H1 (cell line): Measurements from ENCODE around the gene IGF2R. TPM values are rescaled to one million over a fixed set of nuclear protein-coding genes. Genes with fewer than 3 reads are reported as not detected.

Source experiments
- CTCF ChIA-PET: fragments of 300-600 bp; sonication (Branson Sonifier 250); formaldehyde crosslinking; loops from one replicate; lab custom pipeline; 2021; ENCODE audit not compliant: partially characterized antibody; lab: Charles Lee
- POLR2A ChIA-PET: fragments of 300-600 bp; sonication (Branson Sonifier 250); formaldehyde crosslinking; loops from one replicate; lab custom pipeline; 2021; ENCODE audit warnings: inconsistent platforms; ENCODE audit not compliant: partially characterized antibody; lab: Charles Lee
- DNase-seq, 2 experiments: peaks; one replicate each; pipeline versions ENCODE4 v3.0.0 to v3.0.0-alpha.2; 2010 to 2022; ENCODE audit warnings: low spot score in 2 of 2, low read depth in 1 of 2, mixed read lengths in 1 of 2
- FAIRE-seq: peaks from 2 replicates; lab custom pipeline; 2011; peaks lifted over from hg19 to GRCh38; lab: Jason Lieb, UNC
- H2AFZ ChIP-seq: 2 replicates; pipeline ENCODE4 v1.8.1; 2012; ENCODE audit warnings: low read length, inconsistent platforms
- H2AK5ac ChIP-seq: 2 replicates; pipeline ENCODE4 v1.6.1; 2013; ENCODE audit warnings: low read depth, low read length
- H2BK120ac ChIP-seq: replicated peaks from 2 replicates; pipeline ENCODE3; 2013; ENCODE audit warnings: low read depth, low read length, inconsistent platforms
- H2BK12ac ChIP-seq: 2 replicates; pipeline ENCODE4 v1.6.1; 2013; ENCODE audit warnings: low read depth, low read length
- H2BK15ac ChIP-seq: 2 replicates; pipeline ENCODE4 v1.6.1; 2013; ENCODE audit warnings: low read length
- H2BK20ac ChIP-seq: 2 replicates; pipeline ENCODE4 v1.6.1; 2013; ENCODE audit warnings: low read length
- H2BK5ac ChIP-seq: 2 replicates; pipeline ENCODE4 v1.6.1; 2013; ENCODE audit warnings: low read depth, low read length
- H3K14ac ChIP-seq: 2 replicates; pipeline ENCODE4 v1.6.1; 2013; ENCODE audit warnings: inconsistent platforms; ENCODE audit not compliant: insufficient read length
- H3K18ac ChIP-seq: 2 replicates; pipeline ENCODE4 v1.6.1; 2013; ENCODE audit warnings: low read length; ENCODE audit errors: extremely low read depth
- H3K23ac ChIP-seq: 2 replicates; pipeline ENCODE4 v1.6.1; 2013; ENCODE audit warnings: inconsistent platforms; ENCODE audit not compliant: insufficient read length
- H3K23me2 ChIP-seq: 2 replicates; pipeline ENCODE4 v1.6.1; 2013; ENCODE audit warnings: low read depth, low read length
- H3K27ac ChIP-seq: 2 replicates; pipeline ENCODE4 v1.6.1; 2011; ENCODE audit warnings: low read depth, low read length, inconsistent platforms
- H3K27me3 ChIP-seq, 4 experiments: replicated peaks in 1 of 4; 1 replicate in 1 of 4; 2 replicates in 3 of 4; pipeline versions ENCODE4 v1.6.1 to v1.8.1; 2011 to 2013; ENCODE audit warnings: low read length in 3 of 4, mild to moderate bottlenecking in 3 of 4, inconsistent platforms in 2 of 4, mixed read lengths in 2 of 4, moderate library complexity in 1 of 4; ENCODE audit not compliant: control insufficient read depth in 3 of 4, insufficient read depth in 3 of 4; ENCODE audit errors: extremely low read depth in 1 of 4
- H3K36me3 ChIP-seq, 4 experiments: 2 replicates each; pipeline versions ENCODE4 v1.6.1 to v1.8.1; 2011 to 2013; ENCODE audit warnings: mild to moderate bottlenecking in 4 of 4, low read length in 3 of 4, moderate library complexity in 2 of 4, control low read depth in 1 of 4, inconsistent platforms in 1 of 4; ENCODE audit not compliant: insufficient read depth in 4 of 4, control insufficient read depth in 2 of 4
- H3K4ac ChIP-seq: replicated peaks from 2 replicates; pipeline ENCODE3; 2013; ENCODE audit warnings: low read length, low read depth, mixed read lengths, inconsistent platforms; ENCODE audit not compliant: insufficient read length
- H3K4me1 ChIP-seq, 4 experiments: replicated peaks in 1 of 4; 1 replicate in 1 of 4; 2 replicates in 3 of 4; pipeline versions ENCODE4 v1.6.1 to v1.8.1; 2011 to 2013; ENCODE audit warnings: low read length in 3 of 4, inconsistent platforms in 2 of 4, mixed read lengths in 1 of 4; ENCODE audit not compliant: insufficient read depth in 4 of 4, control insufficient read depth in 3 of 4
- H3K4me2 ChIP-seq, 2 experiments: 2 replicates each; pipeline versions ENCODE4 v1.6.1 to v1.8.1; 2011 to 2013; ENCODE audit warnings: low read depth in 2 of 2, low read length in 2 of 2, control low read depth in 1 of 2, inconsistent platforms in 1 of 2, mild to moderate bottlenecking in 1 of 2; ENCODE audit not compliant: insufficient read depth in 1 of 2
- H3K4me3 ChIP-seq, 4 experiments: fragments of 200-600, 300-600 bp in 1 of 4; sonication (generic), shearing (Covaris generic), sonication (Bioruptor Twin) in 1 of 4; 2 replicates each; pipeline versions ENCODE4 v1.5.1 to v1.8.1; 2011 to 2016; ENCODE audit warnings: low read length in 4 of 4, low read depth in 3 of 4, control low read depth in 2 of 4, inconsistent platforms in 2 of 4, mild to moderate bottlenecking in 2 of 4, mixed read lengths in 1 of 4, moderate library complexity in 1 of 4; ENCODE audit not compliant: insufficient read depth in 2 of 4; ENCODE audit errors: extremely low read depth in 1 of 4
- H3K56ac ChIP-seq: replicated peaks from 2 replicates; pipeline ENCODE3; 2013; ENCODE audit warnings: low read depth, mild to moderate bottlenecking, mixed read lengths, low read length, inconsistent platforms; ENCODE audit not compliant: insufficient read length
- H3K79me1 ChIP-seq: 2 replicates; pipeline ENCODE4 v1.6.1; 2013; ENCODE audit warnings: low read depth, low read length, control low read depth
- H3K79me2 ChIP-seq, 2 experiments: 2 replicates each; pipeline versions ENCODE4 v1.6.1 to v1.8.1; 2012 to 2013; ENCODE audit warnings: low read length in 2 of 2, mild to moderate bottlenecking in 2 of 2, inconsistent platforms in 1 of 2; ENCODE audit not compliant: insufficient read depth in 2 of 2, control insufficient read depth in 1 of 2
- H3K9ac ChIP-seq, 4 experiments: replicated peaks in 1 of 4; 1 replicate in 1 of 4; 2 replicates in 3 of 4; pipeline versions ENCODE4 v1.6.1 to v1.8.1; 2011 to 2013; ENCODE audit warnings: low read depth in 3 of 4, low read length in 3 of 4, control low read depth in 2 of 4, mild to moderate bottlenecking in 2 of 4, moderate library complexity in 2 of 4, inconsistent platforms in 1 of 4; ENCODE audit errors: extremely low read depth in 1 of 4
- H3K9me3 ChIP-seq, 2 experiments: 2 replicates each; pipeline versions ENCODE4 v1.6.1 to v1.8.1; 2012 to 2013; ENCODE audit warnings: mild to moderate bottlenecking in 2 of 2, moderate library complexity in 2 of 2, control low read depth in 1 of 2, inconsistent platforms in 1 of 2, low read depth in 1 of 2, low read length in 1 of 2, mixed read lengths in 1 of 2; ENCODE audit not compliant: insufficient read depth in 2 of 2
- H4K20me1 ChIP-seq, 2 experiments: replicated peaks in 1 of 2; 2 replicates each; pipeline versions ENCODE3 to v1.8.1; 2011 to 2013; ENCODE audit warnings: inconsistent platforms in 2 of 2, low read length in 2 of 2, mild to moderate bottlenecking in 1 of 2; ENCODE audit not compliant: insufficient read depth in 2 of 2, control insufficient read depth in 1 of 2
- H4K5ac ChIP-seq: 2 replicates; pipeline ENCODE4 v1.6.1; 2013; ENCODE audit warnings: low read length, low read depth, mixed read lengths, inconsistent platforms; ENCODE audit not compliant: insufficient read length
- H4K8ac ChIP-seq: 2 replicates; pipeline ENCODE4 v1.8.0; 2013; ENCODE audit warnings: mild to moderate bottlenecking, moderate library complexity, low read length, inconsistent platforms; ENCODE audit not compliant: insufficient read depth; ENCODE audit errors: extremely low read depth
- H4K91ac ChIP-seq: replicated peaks from 2 replicates; pipeline ENCODE3; 2013; ENCODE audit warnings: low read length, mixed read lengths, inconsistent platforms; ENCODE audit not compliant: insufficient read length
- WGBS, 2 experiments: shearing (Covaris generic) in 1 of 2; methylation state at CpG; one replicate each; pipeline versions ENCODE4 v1.1.6 to v1.1.7; 2013 to 2015; ENCODE audit warnings: low lambda C conversion rate in 2 of 2, mixed read lengths in 2 of 2, inconsistent platforms in 1 of 2, low coverage in 1 of 2, missing lambda C conversion rate in 1 of 2; ENCODE audit not compliant: insufficient replicate concordance in 2 of 2, insufficient coverage in 1 of 2, insufficient read length in 1 of 2; ENCODE audit errors: extremely low coverage in 1 of 2, missing lambda C conversion rate in 1 of 2; 5-methylcytosine and 5-hydroxymethylcytosine counted together
- polyA plus RNA-seq, 7 experiments: library from polyadenylated mRNA; depleted of rRNA in 3 of 7; stranded (reverse) in 5 of 7; unstranded in 2 of 7; fragments of >200 nt in 5 of 7; fragments of 200-250 nt in 2 of 7; gene quantifications; 1 replicate in 5 of 7; 2 replicates in 1 of 7; 4 replicates in 1 of 7; pipeline versions ENCODE4 v1.2.1 to v1.2.3, GENCODE V29; 2011 to 2013; ENCODE audit warnings: missing spikeins in 2 of 7, mixed read lengths in 2 of 7
- total RNA-seq: library from RNA; stranded (reverse); fragmentation: NEBNext Ultra II Directional; extraction: Animal tissue kit (Norgen Biotek cat#: 25700); gene quantifications from 2 replicates; pipeline ENCODE4 v1.2.1, GENCODE V29; 2021

The IGF2R gene
- total and polyA plus RNA-seq, 2 of the 8 experiments (the other 6 are each of a cell fraction or from before 2014, with no cell fraction given) = 20.6 to 74.1 TPM

DNA sequence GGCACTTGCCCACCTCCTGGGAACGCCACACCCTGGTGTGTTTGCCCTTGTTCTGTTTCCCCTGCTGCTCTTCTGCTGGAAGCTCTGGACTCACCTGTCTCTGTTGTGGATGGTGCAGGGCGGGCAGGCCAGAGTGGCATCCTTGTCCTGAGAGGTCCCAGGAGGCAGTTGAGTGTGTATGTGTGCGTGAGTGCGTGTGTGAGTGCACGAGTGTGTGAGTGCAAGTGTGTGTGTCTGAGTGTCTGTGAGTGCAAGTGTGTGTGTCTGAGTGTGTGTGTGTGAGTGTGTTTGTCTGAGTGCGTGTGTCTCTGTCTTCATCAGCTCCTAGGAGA is 12.2 kb downstream of the IGF2R start:
- Histone ChIP-seq H3K18ac (no peak overlapping the region; the same call in 1 of the 2 replicates), H2BK120ac (no peak overlapping the region), H2BK15ac (peak overlapping the region; percentile 94; the same call in 1 of the 2 replicates), H3K4me2 (peak overlapping the region; percentile 11 to 32; a peak in 2 of 4 replicates), H2AK5ac (peak overlapping the region; percentile 97), H3K23ac (no peak overlapping the region), H3K9me3 (no peaks in the 10 kb centered on the region), H2BK5ac (peak overlapping the region; percentile 90; the same call in 1 of the 2 replicates), H3K4me1 (peaks cover 19 to 33% (median 29%) of the 10 kb centered on the region in 4 experiments), H2AFZ (no peak overlapping the region), H4K20me1 (peaks cover 44 to 59% of the 10 kb centered on the region in 2 experiments), H3K4ac (no peak overlapping the region), H3K4me3 (no peak overlapping the region), H3K79me1 (peaks cover 29% of the 10 kb centered on the region), H4K8ac (no peak overlapping the region), H3K14ac (no peak overlapping the region), H3K27ac (no peak overlapping the region), H3K56ac (no peak overlapping the region), H3K79me2 (peaks cover 27 to 99% of the 10 kb centered on the region in 2 experiments), H3K23me2 (peaks cover 3% of the 10 kb centered on the region; the same call in 1 of the 2 replicates), H4K91ac (peak overlapping the region; percentile 29), H3K27me3 (no peaks in the 10 kb centered on the region), H3K36me3 (no peaks in the 10 kb centered on the region), H4K5ac (no peak overlapping the region), H2BK20ac (peak overlapping the region; percentile 61; the same call in 1 of the 2 replicates), H2BK12ac (peak overlapping the region; percentile 87; the same call in 1 of the 2 replicates), H3K9ac (peak overlapping the region in 1 of 4 experiments; percentile 28; a peak in 1 of 7 replicates)
- FAIRE-seq (no peak), DNase-seq (no peak)
- ChIA-PET POLR2A (interaction anchor here (0.9 to 1.4 kb wide), 3 partner anchors 9 to 254 kb away, joined by 3 to 4 read pairs (median 3); partner anchors contain the start of gene WTAP), CTCF (interaction anchor here (0.9 to 2.8 kb wide), 3 partner anchors 9 to 115 kb away, joined by 3 to 10 read pairs (median 3); no protein-coding TSS in a partner anchor)
- 93% methylated on average over 6 of the region's 6 CpGs; no CpG with 5 or more reads in 1 of the 2 experiments for WGBS, 2 experiments
